Mammary epithelial cell (primary cell): ENCODE measurements around the gene OR6V1.

ENCODE experiments used
- EZH2 ChIP-seq: IDR thresholded peaks from 2 replicates; pipeline ENCODE4 v1.6.1; 2012; ENCODE audit warnings: low read length, inconsistent platforms, borderline replicate concordance
- TF ChIP-seq, protein P1 (sequence below), 2 donors: IDR thresholded peaks in 1 of 2; conservative IDR thresholded peaks in 1 of 2; 2 replicates each; pipeline ENCODE4 v1.5.1; 2011 to 2012; ENCODE audit warnings: inconsistent platforms in 2 of 2, low read length in 2 of 2, mild to moderate bottlenecking in 2 of 2, control low read depth in 1 of 2, low read depth in 1 of 2; ENCODE audit not compliant: insufficient read depth in 1 of 2; ENCODE audit errors: extremely low read depth in 1 of 2

DNA sequence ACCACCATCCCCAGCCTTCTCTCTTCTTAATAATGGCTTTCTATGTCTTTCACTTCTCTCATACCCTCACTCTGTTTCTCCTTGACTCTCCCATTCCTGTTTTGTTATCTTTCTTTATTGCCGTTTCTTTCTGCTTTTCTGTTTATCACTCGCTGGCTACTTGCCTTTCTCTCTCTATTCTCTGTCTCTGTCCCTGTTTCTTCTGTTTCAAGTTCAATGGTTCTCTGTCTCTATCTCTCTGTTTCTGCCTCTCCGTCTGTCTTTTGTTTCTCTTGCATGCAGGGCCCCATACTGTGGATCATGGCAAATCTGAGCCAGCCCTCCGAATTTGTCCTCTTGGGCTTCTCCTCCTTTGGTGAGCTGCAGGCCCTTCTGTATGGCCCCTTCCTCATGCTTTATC is at the start of gene OR6V1:
- TF ChIP-seq, protein P1, sequence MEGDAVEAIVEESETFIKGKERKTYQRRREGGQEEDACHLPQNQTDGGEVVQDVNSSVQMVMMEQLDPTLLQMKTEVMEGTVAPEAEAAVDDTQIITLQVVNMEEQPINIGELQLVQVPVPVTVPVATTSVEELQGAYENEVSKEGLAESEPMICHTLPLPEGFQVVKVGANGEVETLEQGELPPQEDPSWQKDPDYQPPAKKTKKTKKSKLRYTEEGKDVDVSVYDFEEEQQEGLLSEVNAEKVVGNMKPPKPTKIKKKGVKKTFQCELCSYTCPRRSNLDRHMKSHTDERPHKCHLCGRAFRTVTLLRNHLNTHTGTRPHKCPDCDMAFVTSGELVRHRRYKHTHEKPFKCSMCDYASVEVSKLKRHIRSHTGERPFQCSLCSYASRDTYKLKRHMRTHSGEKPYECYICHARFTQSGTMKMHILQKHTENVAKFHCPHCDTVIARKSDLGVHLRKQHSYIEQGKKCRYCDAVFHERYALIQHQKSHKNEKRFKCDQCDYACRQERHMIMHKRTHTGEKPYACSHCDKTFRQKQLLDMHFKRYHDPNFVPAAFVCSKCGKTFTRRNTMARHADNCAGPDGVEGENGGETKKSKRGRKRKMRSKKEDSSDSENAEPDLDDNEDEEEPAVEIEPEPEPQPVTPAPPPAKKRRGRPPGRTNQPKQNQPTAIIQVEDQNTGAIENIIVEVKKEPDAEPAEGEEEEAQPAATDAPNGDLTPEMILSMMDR (conservative IDR thresholded peaks at IDR 0.05 in 1 of 2, IDR thresholded peaks at IDR 0.05 in 1 of 2; ENCODE audit: extremely low read depth in 1 of 2, insufficient read depth in 1 of 2, low read depth in 1 of 2, low read length in 2 of 2): no peak
- no peak for TF ChIP-seq EZH2
